GM19025 (cell line): Measurements from ENCODE around the gene GABRD.

Experiments
- ATAC-seq: cut with Tn5 transposase; IDR thresholded peaks from one replicate; pipeline ENCODE4 v1.9.1; 2021; ENCODE audit warnings: mild to moderate bottlenecking, low read depth, moderate library complexity; ENCODE audit not compliant: unreplicated experiment

Gene GABRD

GRCh38 chr1:2052054-2052679 is 33.0 kb downstream of the GABRD start:
- ATAC-seq, result no peak

- no peak for ATAC-seq
Measured at GRCh38 chr1:2052756-2053155, 33.6 kb downstream of the GABRD start.

- no peak for ATAC-seq
Measured at GRCh38 chr1:2053217-2053616, 34.1 kb downstream of the GABRD start.

GRCh38 chr1:2053784-2054376 is 34.7 kb downstream of the GABRD start:
- no peak for ATAC-seq

GRCh38 chr1:2054560-2054959 is 35.4 kb downstream of the GABRD start:
- ATAC-seq, result no peak

- no peak for ATAC-seq
Measured at GRCh38 chr1:2055911-2056575, 36.9 kb downstream of the GABRD start.

GRCh38 chr1:2056955-2057590 is 37.9 kb downstream of the GABRD start:
- no peak for ATAC-seq

GRCh38 chr1:2059290-2059953 is 40.3 kb downstream of the GABRD start:
- no peak for ATAC-seq

- ATAC-seq, result no peak
Measured at GRCh38 chr1:2060072-2060471, 40.9 kb downstream of the GABRD start.

GRCh38 chr1:2060535-2060934 is 41.4 kb downstream of the GABRD start:
- no peak for ATAC-seq

GRCh38 chr1:2061065-2061778 is 42.1 kb downstream of the GABRD start:
- ATAC-seq, result no peak

GRCh38 chr1:2065699-2066098 is 46.6 kb downstream of the GABRD start:
- no peak for ATAC-seq

- ATAC-seq, result no peak
Measured at GRCh38 chr1:2067393-2067792, 48.2 kb downstream of the GABRD start.

GRCh38 chr1:2067981-2068380 is 48.8 kb downstream of the GABRD start:
- ATAC-seq, result no peak

- no peak for ATAC-seq
Measured at GRCh38 chr1:2068951-2069350, 49.8 kb downstream of the GABRD start.

- no peak for ATAC-seq
Measured at GRCh38 chr1:2070016-2070415, 50.9 kb downstream of the GABRD start.

- ATAC-seq, result no peak
Measured at GRCh38 chr1:2070800-2071530, 51.8 kb downstream of the GABRD start.

- ATAC-seq, result no peak
Measured at GRCh38 chr1:2072109-2072806, 53.1 kb downstream of the GABRD start.

- ATAC-seq, result no peak
Measured at GRCh38 chr1:2072891-2073290, 53.7 kb downstream of the GABRD start.
